Measurements from ENCODE around the gene UPP1. TPM values are rescaled to one million over a fixed set of nuclear protein-coding genes. Genes with fewer than 3 reads are reported as not detected.

UPP1 gene
- total RNA-seq, 1 experiment from 2014 or later, result 75.4 TPM

DNA sequence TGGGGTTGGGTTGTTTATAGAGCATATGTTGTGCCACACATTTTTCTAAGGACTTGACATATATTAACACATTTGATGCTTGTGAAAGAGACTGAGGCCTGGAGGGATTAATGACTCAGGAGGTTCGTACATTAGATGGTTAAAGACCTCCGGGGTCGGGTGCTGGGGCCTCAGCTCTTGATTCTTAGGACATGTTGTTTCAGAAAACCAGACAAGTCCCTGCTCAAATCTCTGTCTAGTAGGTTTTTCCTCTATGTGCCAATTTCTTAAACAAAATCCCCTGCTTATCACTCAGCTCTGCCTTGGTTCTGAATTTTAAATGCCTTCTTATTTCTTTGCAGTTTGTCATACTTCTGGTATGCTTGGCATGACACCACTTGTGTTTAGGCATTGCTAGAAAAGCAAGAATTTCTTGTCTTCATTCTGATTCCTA lies 5.8 kb downstream of the UPP1 start:
- no TSS peak for BruUV-seq (replicated peaks)
- Mint-ChIP-seq H3K27ac (ENCODE audit: unreplicated experiment) (peak overlapping the region; percentile 42), H3K4me3 (ENCODE audit: low read depth, unreplicated experiment) (peak overlapping the region; percentile 42), H3K4me1 (ENCODE audit: low read depth, unreplicated experiment) (peaks cover 80% of the 10 kb centered on the region), H3K27me3 (ENCODE audit: unreplicated experiment) (no peaks in the 10 kb centered on the region), H3K36me3 (ENCODE audit: insufficient read depth, unreplicated experiment) (peaks cover 100% of the 10 kb centered on the region), H3K9me3 (ENCODE audit: low read depth, unreplicated experiment) (no peaks in the 10 kb centered on the region)
- intact Hi-C loops (cut with micrococcal nuclease; ENCODE audit: unreplicated experiment), result no loop called here
- TF ChIP-seq, protein P1, sequence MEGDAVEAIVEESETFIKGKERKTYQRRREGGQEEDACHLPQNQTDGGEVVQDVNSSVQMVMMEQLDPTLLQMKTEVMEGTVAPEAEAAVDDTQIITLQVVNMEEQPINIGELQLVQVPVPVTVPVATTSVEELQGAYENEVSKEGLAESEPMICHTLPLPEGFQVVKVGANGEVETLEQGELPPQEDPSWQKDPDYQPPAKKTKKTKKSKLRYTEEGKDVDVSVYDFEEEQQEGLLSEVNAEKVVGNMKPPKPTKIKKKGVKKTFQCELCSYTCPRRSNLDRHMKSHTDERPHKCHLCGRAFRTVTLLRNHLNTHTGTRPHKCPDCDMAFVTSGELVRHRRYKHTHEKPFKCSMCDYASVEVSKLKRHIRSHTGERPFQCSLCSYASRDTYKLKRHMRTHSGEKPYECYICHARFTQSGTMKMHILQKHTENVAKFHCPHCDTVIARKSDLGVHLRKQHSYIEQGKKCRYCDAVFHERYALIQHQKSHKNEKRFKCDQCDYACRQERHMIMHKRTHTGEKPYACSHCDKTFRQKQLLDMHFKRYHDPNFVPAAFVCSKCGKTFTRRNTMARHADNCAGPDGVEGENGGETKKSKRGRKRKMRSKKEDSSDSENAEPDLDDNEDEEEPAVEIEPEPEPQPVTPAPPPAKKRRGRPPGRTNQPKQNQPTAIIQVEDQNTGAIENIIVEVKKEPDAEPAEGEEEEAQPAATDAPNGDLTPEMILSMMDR (IDR thresholded peaks at IDR 0.05; ENCODE audit: unreplicated experiment), result no peak
- DNase-seq, result no peak
- CTCF ChIA-PET, result interaction anchor here (0.5 to 1.2 kb wide), 4 partner anchors 14 to 103 kb away, joined by 3 to 7 read pairs (median 5); no protein-coding TSS in a partner anchor

GRCh38 chr7:48096273-48096672 lies 7.2 kb downstream of the UPP1 start:
- Mint-ChIP-seq H3K4me1 (ENCODE audit: low read depth, unreplicated experiment) (peaks cover 69% of the 10 kb centered on the region), H3K27me3 (ENCODE audit: unreplicated experiment) (no peaks in the 10 kb centered on the region), H3K4me3 (ENCODE audit: low read depth, unreplicated experiment) (no peak overlapping the region), H3K27ac (ENCODE audit: unreplicated experiment) (peak overlapping the region; percentile 33), H3K9me3 (ENCODE audit: low read depth, unreplicated experiment) (no peaks in the 10 kb centered on the region), H3K36me3 (ENCODE audit: insufficient read depth, unreplicated experiment) (peaks cover 93% of the 10 kb centered on the region)
- intact Hi-C loops (cut with micrococcal nuclease; ENCODE audit: unreplicated experiment), result no loop called here
- no TSS peak for BruUV-seq (replicated peaks)
- TF ChIP-seq, protein P1 (IDR thresholded peaks at IDR 0.05; ENCODE audit: unreplicated experiment), result no peak
- CTCF ChIA-PET, result no interaction called here
- no peak for DNase-seq

DNA sequence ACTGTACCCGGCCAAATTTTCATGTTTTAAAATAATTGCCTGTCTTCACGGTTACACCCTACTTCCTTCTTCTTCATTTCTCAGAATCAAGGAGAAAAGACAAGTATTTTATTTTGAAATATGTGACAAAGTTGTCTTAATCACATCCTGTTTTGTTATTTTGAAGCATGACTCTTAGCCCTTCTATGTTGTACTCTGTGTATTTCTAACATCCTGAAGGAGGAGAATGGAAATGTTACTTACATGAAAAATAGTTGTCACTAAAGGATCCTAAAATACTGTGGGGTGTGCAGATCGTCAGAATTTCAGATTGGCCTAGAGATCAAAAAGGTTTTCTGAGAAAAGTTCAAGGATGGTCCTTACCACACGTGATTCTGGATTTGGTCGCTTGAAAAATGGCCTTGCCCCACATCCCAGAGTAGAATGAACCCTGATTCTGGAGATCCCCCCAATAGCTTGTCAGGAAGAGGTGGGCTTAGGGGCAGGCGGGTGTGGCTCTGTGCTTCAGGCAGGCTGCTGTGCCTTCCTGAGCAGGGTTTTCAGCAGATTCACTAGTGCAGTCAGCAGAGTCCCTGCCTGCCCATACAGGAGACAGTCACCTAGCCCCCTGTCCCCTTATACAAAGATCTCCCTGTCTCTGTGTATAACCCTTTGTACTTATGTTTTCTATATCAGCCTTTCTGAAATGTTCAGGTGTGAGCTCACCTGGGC lies 8.6 kb downstream of the UPP1 start:
- Mint-ChIP-seq H3K27ac (ENCODE audit: unreplicated experiment) (peak overlapping the region; percentile 45), H3K9me3 (ENCODE audit: low read depth, unreplicated experiment) (no peaks in the 10 kb centered on the region), H3K27me3 (ENCODE audit: unreplicated experiment) (no peaks in the 10 kb centered on the region), H3K36me3 (ENCODE audit: insufficient read depth, unreplicated experiment) (peaks cover 90% of the 10 kb centered on the region), H3K4me3 (ENCODE audit: low read depth, unreplicated experiment) (no peak overlapping the region), H3K4me1 (ENCODE audit: low read depth, unreplicated experiment) (peaks cover 55% of the 10 kb centered on the region)
- BruUV-seq (replicated peaks), result no TSS peak
- DNase-seq, result no peak
- TF ChIP-seq, protein P1 (IDR thresholded peaks at IDR 0.05; ENCODE audit: unreplicated experiment), result no peak
- CTCF ChIA-PET, result no interaction called here
- intact Hi-C loops (cut with micrococcal nuclease; ENCODE audit: unreplicated experiment), result no loop called here

- TF ChIP-seq, protein P1 (IDR thresholded peaks at IDR 0.05; ENCODE audit: unreplicated experiment), result no peak
- H3K4me1 Mint-ChIP-seq (ENCODE audit: low read depth, unreplicated experiment), result peaks cover 43% of the 10 kb centered on the region
- CTCF ChIA-PET, result no interaction called here
- no peaks in the 10 kb centered on the region for H3K9me3 Mint-ChIP-seq (ENCODE audit: low read depth, unreplicated experiment)
- no peak overlapping the region for H3K4me3 Mint-ChIP-seq (ENCODE audit: low read depth, unreplicated experiment)
- H3K36me3 Mint-ChIP-seq (ENCODE audit: insufficient read depth, unreplicated experiment), result peaks cover 86% of the 10 kb centered on the region
- no TSS peak for BruUV-seq (replicated peaks)
- no peaks in the 10 kb centered on the region for H3K27me3 Mint-ChIP-seq (ENCODE audit: unreplicated experiment)
- H3K27ac Mint-ChIP-seq (ENCODE audit: unreplicated experiment), result peak overlapping the region; percentile 45
- DNase-seq, result no peak
- intact Hi-C loops (cut with micrococcal nuclease; ENCODE audit: unreplicated experiment), result no loop called here
Observed at GRCh38 chr7:48098846-48099245, 9.8 kb downstream of the UPP1 start.

Data from Calu3 (cell line).